Panc1 (cell line): ENCODE data around the gene CHCHD10. TPM values are rescaled to one million over a fixed set of nuclear protein-coding genes. Genes with fewer than 3 reads are reported as not detected.

Experiments used
- ATAC-seq: fragments of 200-7000 bp; cut with Tn5 transposase; 2 replicates; pipeline ENCODE4 v1.9.1; 2020; ENCODE audit warnings: mild to moderate bottlenecking, moderate library complexity
- BruUV-seq: library from RNA; stranded (reverse); fragments of 400-500 nt; replicated peaks from 2 replicates; lab custom pipeline; 2021; lab: Mats Ljungman, UMichigan
- CTCF ChIA-PET: fragments of 300-600 bp; sonication (Branson Sonifier 250); formaldehyde crosslinking; loops from one replicate; lab custom pipeline; 2022; ENCODE audit warnings: antibody characterized with exemption; lab: Charles Lee
- POLR2A ChIA-PET: fragments of 300-600 bp; sonication (Branson Sonifier 250); formaldehyde crosslinking; loops from one replicate; lab custom pipeline; 2022; ENCODE audit warnings: antibody characterized with exemption; lab: Charles Lee
- DNase-seq: peaks from one replicate; pipeline ENCODE4 v3.0.0-alpha.2; 2010; ENCODE audit warnings: low read depth, low spot score
- H3K27ac ChIP-seq: 2 replicates; pipeline ENCODE4 v1.5.1; 2011; ENCODE audit warnings: mild to moderate bottlenecking, low read length, inconsistent platforms
- H3K27me3 ChIP-seq: fragments of 200-500 bp; sonication (Bioruptor generic); 2 replicates; pipeline ENCODE4 v1.6.0; 2014; ENCODE audit warnings: low read length, inconsistent platforms; ENCODE audit not compliant: control insufficient read depth, insufficient read depth
- H3K36me3 ChIP-seq: fragments of 200-500 bp; sonication (Bioruptor generic); 2 replicates; pipeline ENCODE4 v1.5.1; 2014; ENCODE audit warnings: inconsistent platforms, mild to moderate bottlenecking, low read length, moderate library complexity; ENCODE audit not compliant: control insufficient read depth, insufficient read depth
- H3K4me1 ChIP-seq: 2 replicates; pipeline ENCODE4 v1.5.1; 2011; ENCODE audit warnings: inconsistent platforms, mild to moderate bottlenecking, low read length, moderate library complexity; ENCODE audit not compliant: control insufficient read depth, insufficient read depth
- H3K4me3 ChIP-seq, 2 experiments: 2 replicates each; pipeline ENCODE4 v1.5.1; 2011 to 2012; ENCODE audit warnings: low read depth in 2 of 2, low read length in 2 of 2, mild to moderate bottlenecking in 2 of 2, inconsistent platforms in 1 of 2, moderate library complexity in 1 of 2
- H3K9me3 ChIP-seq: fragments of 200-500 bp; sonication (Bioruptor generic); 2 replicates; pipeline ENCODE4 v1.5.1; 2014; ENCODE audit warnings: low read depth, mild to moderate bottlenecking, inconsistent platforms, low read length, moderate library complexity; ENCODE audit not compliant: control insufficient read depth, insufficient read depth
- CTCF ChIP-seq: fragments of 450-650 bp; IDR thresholded peaks from 2 replicates; pipeline ENCODE4 v1.5.1; 2017; ENCODE audit warnings: mild to moderate bottlenecking
- POLR2AphosphoS5 ChIP-seq: IDR thresholded peaks from 2 replicates; pipeline ENCODE4 v1.6.1; 2012; ENCODE audit warnings: mild to moderate bottlenecking, low read depth, low read length, moderate library complexity
- REST ChIP-seq, 2 experiments: IDR thresholded peaks; 2 replicates each; pipeline ENCODE4 v1.6.1; 2011 to 2012; ENCODE audit warnings: low read depth in 2 of 2, control low read depth in 1 of 2, low read length in 1 of 2, mild to moderate bottlenecking in 1 of 2, moderate library complexity in 1 of 2; ENCODE audit not compliant: insufficient read depth in 1 of 2
- SIN3A ChIP-seq: IDR thresholded peaks from 2 replicates; pipeline ENCODE4 v1.6.1; 2012; ENCODE audit warnings: low read depth, mild to moderate bottlenecking, low read length, moderate library complexity, borderline replicate concordance; ENCODE audit not compliant: insufficient read depth
- TCF7L2 ChIP-seq: IDR thresholded peaks from 2 replicates; pipeline ENCODE4 v1.6.1; 2011; ENCODE audit warnings: mild to moderate bottlenecking, low read depth, low read length, inconsistent platforms
- in situ Hi-C: cut with HindIII; loops from 2 replicates; pipeline ENCODE4 v1.10.0; 2016; ENCODE audit warnings: low sequenced_read_pairs, low pct_unique_long_range_greater_than_20kb
- intact Hi-C: fragments of 100-400 bp; cut with micrococcal nuclease; formaldehyde crosslinking; loops from one replicate; pipeline ENCODE4 v1.10.0; 2022; ENCODE audit not compliant: unreplicated experiment
- total RNA-seq: library from RNA; stranded (reverse); gene quantifications from one replicate; pipeline ENCODE4 v1.2.1, GENCODE V29; 2021; ENCODE audit not compliant: unreplicated experiment

Gene CHCHD10
- total RNA-seq, 1 experiment from 2014 or later = 84.4 TPM

GRCh38 chr22:23782252-23782651, 14.5 kb upstream of the CHCHD10 start:
- DNase-seq (no peak), ATAC-seq (no peak)
- POLR2A ChIA-PET = no interaction called here
- in situ Hi-C loops = no loop called here
- peaks cover 10% of the 10 kb centered on the region for H3K4me1 ChIP-seq
- CTCF ChIA-PET = no interaction called here
- no peaks in the 10 kb centered on the region for H3K27me3 ChIP-seq
- H3K9me3 ChIP-seq = no peaks in the 10 kb centered on the region
- H3K27ac ChIP-seq = no peak overlapping the region
- H3K36me3 ChIP-seq = no peaks in the 10 kb centered on the region
- TF ChIP-seq SIN3A (no peak), REST (IDR thresholded peaks at IDR 0.05; ENCODE audit: insufficient read depth in 1 of 2, low read depth in 2 of 2, low read length in 1 of 2) (no peak), CTCF (no peak)
- intact Hi-C loops = no loop called here
- no peak overlapping the region for H3K4me3 ChIP-seq
- BruUV-seq = no TSS peak

GRCh38 chr22:23781511-23782183, 13.9 kb upstream of the CHCHD10 start:
- Histone ChIP-seq H3K36me3 (no peaks in the 10 kb centered on the region), H3K4me3 (no peak overlapping the region), H3K27me3 (no peaks in the 10 kb centered on the region), H3K27ac (peak overlapping the region; percentile 13; the same call in 1 of the 2 replicates), H3K9me3 (no peaks in the 10 kb centered on the region), H3K4me1 (peaks cover 10% of the 10 kb centered on the region)
- TF ChIP-seq REST (IDR thresholded peaks at IDR 0.05; ENCODE audit: insufficient read depth in 1 of 2, low read depth in 2 of 2, low read length in 1 of 2) = no peak
- no peak for TF ChIP-seq TCF7L2
- no peak for TF ChIP-seq SIN3A
- no peak for TF ChIP-seq CTCF
- TF ChIP-seq POLR2AphosphoS5 = no peak
- in situ Hi-C loops = no loop called here
- ATAC-seq (peak; percentile 76), DNase-seq (no peak)
- ChIA-PET CTCF (no interaction called here), POLR2A (no interaction called here)
- intact Hi-C loops = no loop called here
- no TSS peak for BruUV-seq
